ENCODE data around the gene CACNA1C.

The CACNA1C gene

DNA sequence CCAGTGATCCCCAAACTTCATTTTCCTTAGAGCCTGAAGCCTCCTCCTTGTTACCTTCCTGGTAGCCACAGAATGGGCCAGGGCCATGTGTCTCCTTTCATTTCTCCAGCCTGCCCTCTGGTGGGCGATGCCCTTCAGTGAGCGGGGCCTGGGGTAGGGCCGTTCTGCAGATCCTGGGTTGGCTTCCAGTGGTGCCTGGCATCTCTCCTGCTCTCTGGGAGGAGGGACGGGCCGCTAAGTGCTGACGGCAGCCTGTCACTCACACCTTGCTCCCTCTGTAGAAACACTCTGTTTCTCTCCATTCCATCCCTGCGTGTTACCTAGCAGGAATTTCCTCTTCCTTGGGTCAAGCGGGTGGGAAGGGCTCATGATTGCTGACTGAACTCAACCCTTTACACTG lies 232.1 kb downstream of the CACNA1C start:
- H3K27me3 ChIP-seq (ENCODE audit: control insufficient read depth, low read length) = no peaks in the 10 kb centered on the region

DNA sequence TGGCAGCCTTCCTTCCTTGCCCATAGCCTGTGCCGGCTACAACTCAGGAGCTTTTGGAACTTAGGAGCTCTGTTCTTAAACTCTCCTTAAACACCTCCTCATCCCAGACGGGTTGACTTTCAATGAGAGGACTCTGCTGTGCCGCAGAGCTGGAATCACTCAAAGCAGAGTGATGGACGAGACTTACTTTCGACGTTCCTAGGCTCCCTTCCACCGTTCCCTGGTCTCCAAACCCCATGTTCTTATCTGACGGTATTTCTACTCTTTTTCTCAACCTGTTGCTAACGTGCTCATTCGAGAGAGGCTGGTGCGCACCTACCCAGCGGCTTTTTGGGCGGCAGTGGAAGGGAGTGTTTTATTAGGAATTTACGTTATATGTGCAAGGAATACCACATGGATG lies 232.7 kb downstream of the CACNA1C start:
- H3K9me3 ChIP-seq (ENCODE audit: control insufficient read depth, insufficient read depth, low read length) = no peaks in the 10 kb centered on the region
- no peak overlapping the region for H3K4me2 ChIP-seq (ENCODE audit: low read length)
- peaks cover 12% of the 10 kb centered on the region for H3K4me1 ChIP-seq (ENCODE audit: control insufficient read depth, low read length)
- no peaks in the 10 kb centered on the region for H3K9me2 ChIP-seq (replicated peaks; ENCODE audit: control insufficient read depth, low read length)
- H3K79me2 ChIP-seq (ENCODE audit: control insufficient read depth, low read length) = no peaks in the 10 kb centered on the region
- no peak overlapping the region for H3K27ac ChIP-seq (ENCODE audit: low read depth, low read length)
- no peak for TF ChIP-seq EZH2phosphoT487 (IDR thresholded peaks at IDR 0.05; ENCODE audit: borderline replicate concordance, low read length)
- TF ChIP-seq, protein P1, sequence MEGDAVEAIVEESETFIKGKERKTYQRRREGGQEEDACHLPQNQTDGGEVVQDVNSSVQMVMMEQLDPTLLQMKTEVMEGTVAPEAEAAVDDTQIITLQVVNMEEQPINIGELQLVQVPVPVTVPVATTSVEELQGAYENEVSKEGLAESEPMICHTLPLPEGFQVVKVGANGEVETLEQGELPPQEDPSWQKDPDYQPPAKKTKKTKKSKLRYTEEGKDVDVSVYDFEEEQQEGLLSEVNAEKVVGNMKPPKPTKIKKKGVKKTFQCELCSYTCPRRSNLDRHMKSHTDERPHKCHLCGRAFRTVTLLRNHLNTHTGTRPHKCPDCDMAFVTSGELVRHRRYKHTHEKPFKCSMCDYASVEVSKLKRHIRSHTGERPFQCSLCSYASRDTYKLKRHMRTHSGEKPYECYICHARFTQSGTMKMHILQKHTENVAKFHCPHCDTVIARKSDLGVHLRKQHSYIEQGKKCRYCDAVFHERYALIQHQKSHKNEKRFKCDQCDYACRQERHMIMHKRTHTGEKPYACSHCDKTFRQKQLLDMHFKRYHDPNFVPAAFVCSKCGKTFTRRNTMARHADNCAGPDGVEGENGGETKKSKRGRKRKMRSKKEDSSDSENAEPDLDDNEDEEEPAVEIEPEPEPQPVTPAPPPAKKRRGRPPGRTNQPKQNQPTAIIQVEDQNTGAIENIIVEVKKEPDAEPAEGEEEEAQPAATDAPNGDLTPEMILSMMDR (IDR thresholded peaks at IDR 0.05; ENCODE audit: low read depth, low read length, poor library complexity, severe bottlenecking) = no peak
- H3K36me3 ChIP-seq (ENCODE audit: control insufficient read depth, low read length) = no peaks in the 10 kb centered on the region
- no peaks in the 10 kb centered on the region for H3K27me3 ChIP-seq (ENCODE audit: control insufficient read depth, low read length)
- H3F3A ChIP-seq (ENCODE audit: control insufficient read depth, insufficient read depth) = no peaks in the 10 kb centered on the region
- H3K4me3 ChIP-seq (ENCODE audit: low read length) = no peak overlapping the region
- no peaks in the 10 kb centered on the region for H4K20me1 ChIP-seq (ENCODE audit: control insufficient read depth, insufficient read depth, low read depth, low read length)

More for the DNA sequence above, 232.1 kb downstream of the CACNA1C start:
- H3K9me3 ChIP-seq (ENCODE audit: control insufficient read depth, insufficient read depth, low read length) = no peaks in the 10 kb centered on the region
- TF ChIP-seq, protein P1 (IDR thresholded peaks at IDR 0.05; ENCODE audit: low read depth, low read length, poor library complexity, severe bottlenecking) = peak; percentile 80
- no peak for TF ChIP-seq EZH2phosphoT487 (IDR thresholded peaks at IDR 0.05; ENCODE audit: borderline replicate concordance, low read length)
- H3K27ac ChIP-seq (ENCODE audit: low read depth, low read length) = no peak overlapping the region
- H3K4me3 ChIP-seq (ENCODE audit: low read length) = no peak overlapping the region
- no peaks in the 10 kb centered on the region for H3F3A ChIP-seq (ENCODE audit: control insufficient read depth, insufficient read depth)
- no peaks in the 10 kb centered on the region for H4K20me1 ChIP-seq (ENCODE audit: control insufficient read depth, insufficient read depth, low read depth, low read length)
- no peak overlapping the region for H3K4me2 ChIP-seq (ENCODE audit: low read length)
- no peaks in the 10 kb centered on the region for H3K36me3 ChIP-seq (ENCODE audit: control insufficient read depth, low read length)
- H3K79me2 ChIP-seq (ENCODE audit: control insufficient read depth, low read length) = no peaks in the 10 kb centered on the region
- no peaks in the 10 kb centered on the region for H3K9me2 ChIP-seq (replicated peaks; ENCODE audit: control insufficient read depth, low read length)
- H3K4me1 ChIP-seq (ENCODE audit: control insufficient read depth, low read length) = peaks cover 12% of the 10 kb centered on the region

GRCh38 chr12:2286047-2286446 lies 233.3 kb downstream of the CACNA1C start:
- H3K9me2 ChIP-seq (replicated peaks; ENCODE audit: control insufficient read depth, low read length) = no peaks in the 10 kb centered on the region
- no peak overlapping the region for H3K27ac ChIP-seq (ENCODE audit: low read depth, low read length)
- H3F3A ChIP-seq (ENCODE audit: control insufficient read depth, insufficient read depth) = no peaks in the 10 kb centered on the region
- H3K4me3 ChIP-seq (ENCODE audit: low read length) = no peak overlapping the region
- no peaks in the 10 kb centered on the region for H3K79me2 ChIP-seq (ENCODE audit: control insufficient read depth, low read length)
- H3K9me3 ChIP-seq (ENCODE audit: control insufficient read depth, insufficient read depth, low read length) = no peaks in the 10 kb centered on the region
- H4K20me1 ChIP-seq (ENCODE audit: control insufficient read depth, insufficient read depth, low read depth, low read length) = no peaks in the 10 kb centered on the region
- H3K4me2 ChIP-seq (ENCODE audit: low read length) = no peak overlapping the region
- no peaks in the 10 kb centered on the region for H3K27me3 ChIP-seq (ENCODE audit: control insufficient read depth, low read length)
- TF ChIP-seq, protein P1 (IDR thresholded peaks at IDR 0.05; ENCODE audit: low read depth, low read length, poor library complexity, severe bottlenecking) = no peak
- TF ChIP-seq EZH2phosphoT487 (IDR thresholded peaks at IDR 0.05; ENCODE audit: borderline replicate concordance, low read length) = no peak
- H3K36me3 ChIP-seq (ENCODE audit: control insufficient read depth, low read length) = no peaks in the 10 kb centered on the region
- H3K4me1 ChIP-seq (ENCODE audit: control insufficient read depth, low read length) = peaks cover 12% of the 10 kb centered on the region

All from DOHH2 (cell line).